H1 (cell line): ENCODE results near the gene EDA. TPM values are rescaled to one million over a fixed set of nuclear protein-coding genes. Genes with fewer than 3 reads are reported as not detected.

Experiments
- CTCF ChIA-PET: fragments of 300-600 bp; sonication (Branson Sonifier 250); formaldehyde crosslinking; loops from one replicate; lab custom pipeline; 2021; ENCODE audit not compliant: partially characterized antibody; lab: Charles Lee
- POLR2A ChIA-PET: fragments of 300-600 bp; sonication (Branson Sonifier 250); formaldehyde crosslinking; loops from one replicate; lab custom pipeline; 2021; ENCODE audit warnings: inconsistent platforms; ENCODE audit not compliant: partially characterized antibody; lab: Charles Lee
- DNase-seq, 2 experiments: peaks; one replicate each; pipeline versions ENCODE4 v3.0.0 to v3.0.0-alpha.2; 2010 to 2022; ENCODE audit warnings: low spot score in 2 of 2, low read depth in 1 of 2, mixed read lengths in 1 of 2
- FAIRE-seq: peaks from 2 replicates; lab custom pipeline; 2011; peaks lifted over from hg19 to GRCh38; lab: Jason Lieb, UNC
- H2AFZ ChIP-seq: 2 replicates; pipeline ENCODE4 v1.8.1; 2012; ENCODE audit warnings: low read length, inconsistent platforms
- H2AK5ac ChIP-seq: 2 replicates; pipeline ENCODE4 v1.6.1; 2013; ENCODE audit warnings: low read depth, low read length
- H2BK120ac ChIP-seq: replicated peaks from 2 replicates; pipeline ENCODE3; 2013; ENCODE audit warnings: low read depth, low read length, inconsistent platforms
- H2BK12ac ChIP-seq: 2 replicates; pipeline ENCODE4 v1.6.1; 2013; ENCODE audit warnings: low read depth, low read length
- H2BK15ac ChIP-seq: 2 replicates; pipeline ENCODE4 v1.6.1; 2013; ENCODE audit warnings: low read length
- H2BK20ac ChIP-seq: 2 replicates; pipeline ENCODE4 v1.6.1; 2013; ENCODE audit warnings: low read length
- H2BK5ac ChIP-seq: 2 replicates; pipeline ENCODE4 v1.6.1; 2013; ENCODE audit warnings: low read depth, low read length
- H3K14ac ChIP-seq: 2 replicates; pipeline ENCODE4 v1.6.1; 2013; ENCODE audit warnings: inconsistent platforms; ENCODE audit not compliant: insufficient read length
- H3K18ac ChIP-seq: 2 replicates; pipeline ENCODE4 v1.6.1; 2013; ENCODE audit warnings: low read length; ENCODE audit errors: extremely low read depth
- H3K23ac ChIP-seq: 2 replicates; pipeline ENCODE4 v1.6.1; 2013; ENCODE audit warnings: inconsistent platforms; ENCODE audit not compliant: insufficient read length
- H3K23me2 ChIP-seq: 2 replicates; pipeline ENCODE4 v1.6.1; 2013; ENCODE audit warnings: low read depth, low read length
- H3K27ac ChIP-seq: 2 replicates; pipeline ENCODE4 v1.6.1; 2011; ENCODE audit warnings: low read depth, low read length, inconsistent platforms
- H3K27me3 ChIP-seq, 4 experiments: replicated peaks in 1 of 4; 1 replicate in 1 of 4; 2 replicates in 3 of 4; pipeline versions ENCODE4 v1.6.1 to v1.8.1; 2011 to 2013; ENCODE audit warnings: low read length in 3 of 4, mild to moderate bottlenecking in 3 of 4, inconsistent platforms in 2 of 4, mixed read lengths in 2 of 4, moderate library complexity in 1 of 4; ENCODE audit not compliant: control insufficient read depth in 3 of 4, insufficient read depth in 3 of 4; ENCODE audit errors: extremely low read depth in 1 of 4
- H3K36me3 ChIP-seq, 4 experiments: 2 replicates each; pipeline versions ENCODE4 v1.6.1 to v1.8.1; 2011 to 2013; ENCODE audit warnings: mild to moderate bottlenecking in 4 of 4, low read length in 3 of 4, moderate library complexity in 2 of 4, control low read depth in 1 of 4, inconsistent platforms in 1 of 4; ENCODE audit not compliant: insufficient read depth in 4 of 4, control insufficient read depth in 2 of 4
- H3K4ac ChIP-seq: replicated peaks from 2 replicates; pipeline ENCODE3; 2013; ENCODE audit warnings: low read length, low read depth, mixed read lengths, inconsistent platforms; ENCODE audit not compliant: insufficient read length
- H3K4me1 ChIP-seq, 4 experiments: replicated peaks in 1 of 4; 1 replicate in 1 of 4; 2 replicates in 3 of 4; pipeline versions ENCODE4 v1.6.1 to v1.8.1; 2011 to 2013; ENCODE audit warnings: low read length in 3 of 4, inconsistent platforms in 2 of 4, mixed read lengths in 1 of 4; ENCODE audit not compliant: insufficient read depth in 4 of 4, control insufficient read depth in 3 of 4
- H3K4me2 ChIP-seq, 2 experiments: 2 replicates each; pipeline versions ENCODE4 v1.6.1 to v1.8.1; 2011 to 2013; ENCODE audit warnings: low read depth in 2 of 2, low read length in 2 of 2, control low read depth in 1 of 2, inconsistent platforms in 1 of 2, mild to moderate bottlenecking in 1 of 2; ENCODE audit not compliant: insufficient read depth in 1 of 2
- H3K4me3 ChIP-seq, 4 experiments: fragments of 200-600, 300-600 bp in 1 of 4; sonication (generic), shearing (Covaris generic), sonication (Bioruptor Twin) in 1 of 4; 2 replicates each; pipeline versions ENCODE4 v1.5.1 to v1.8.1; 2011 to 2016; ENCODE audit warnings: low read length in 4 of 4, low read depth in 3 of 4, control low read depth in 2 of 4, inconsistent platforms in 2 of 4, mild to moderate bottlenecking in 2 of 4, mixed read lengths in 1 of 4, moderate library complexity in 1 of 4; ENCODE audit not compliant: insufficient read depth in 2 of 4; ENCODE audit errors: extremely low read depth in 1 of 4
- H3K56ac ChIP-seq: replicated peaks from 2 replicates; pipeline ENCODE3; 2013; ENCODE audit warnings: low read depth, mild to moderate bottlenecking, mixed read lengths, low read length, inconsistent platforms; ENCODE audit not compliant: insufficient read length
- H3K79me1 ChIP-seq: 2 replicates; pipeline ENCODE4 v1.6.1; 2013; ENCODE audit warnings: low read depth, low read length, control low read depth
- H3K79me2 ChIP-seq, 2 experiments: 2 replicates each; pipeline versions ENCODE4 v1.6.1 to v1.8.1; 2012 to 2013; ENCODE audit warnings: low read length in 2 of 2, mild to moderate bottlenecking in 2 of 2, inconsistent platforms in 1 of 2; ENCODE audit not compliant: insufficient read depth in 2 of 2, control insufficient read depth in 1 of 2
- H3K9ac ChIP-seq, 4 experiments: replicated peaks in 1 of 4; 1 replicate in 1 of 4; 2 replicates in 3 of 4; pipeline versions ENCODE4 v1.6.1 to v1.8.1; 2011 to 2013; ENCODE audit warnings: low read depth in 3 of 4, low read length in 3 of 4, control low read depth in 2 of 4, mild to moderate bottlenecking in 2 of 4, moderate library complexity in 2 of 4, inconsistent platforms in 1 of 4; ENCODE audit errors: extremely low read depth in 1 of 4
- H3K9me3 ChIP-seq, 2 experiments: 2 replicates each; pipeline versions ENCODE4 v1.6.1 to v1.8.1; 2012 to 2013; ENCODE audit warnings: mild to moderate bottlenecking in 2 of 2, moderate library complexity in 2 of 2, control low read depth in 1 of 2, inconsistent platforms in 1 of 2, low read depth in 1 of 2, low read length in 1 of 2, mixed read lengths in 1 of 2; ENCODE audit not compliant: insufficient read depth in 2 of 2
- H4K20me1 ChIP-seq, 2 experiments: replicated peaks in 1 of 2; 2 replicates each; pipeline versions ENCODE3 to v1.8.1; 2011 to 2013; ENCODE audit warnings: inconsistent platforms in 2 of 2, low read length in 2 of 2, mild to moderate bottlenecking in 1 of 2; ENCODE audit not compliant: insufficient read depth in 2 of 2, control insufficient read depth in 1 of 2
- H4K5ac ChIP-seq: 2 replicates; pipeline ENCODE4 v1.6.1; 2013; ENCODE audit warnings: low read length, low read depth, mixed read lengths, inconsistent platforms; ENCODE audit not compliant: insufficient read length
- H4K8ac ChIP-seq: 2 replicates; pipeline ENCODE4 v1.8.0; 2013; ENCODE audit warnings: mild to moderate bottlenecking, moderate library complexity, low read length, inconsistent platforms; ENCODE audit not compliant: insufficient read depth; ENCODE audit errors: extremely low read depth
- H4K91ac ChIP-seq: replicated peaks from 2 replicates; pipeline ENCODE3; 2013; ENCODE audit warnings: low read length, mixed read lengths, inconsistent platforms; ENCODE audit not compliant: insufficient read length
- JUND ChIP-seq: IDR thresholded peaks from 2 replicates; pipeline ENCODE4 v1.6.1; 2011; ENCODE audit warnings: mild to moderate bottlenecking, improper control_type of control experiment, low read length
- MAFK ChIP-seq: IDR thresholded peaks from 2 replicates; pipeline ENCODE4 v1.6.1; 2012; ENCODE audit warnings: low read depth, mild to moderate bottlenecking, improper control_type of control experiment, low read length
- POLR2AphosphoS5 ChIP-seq: IDR thresholded peaks from 2 replicates; pipeline ENCODE4 v1.6.1; 2011; ENCODE audit warnings: low read depth, low read length
- RAD21 ChIP-seq, 2 experiments: IDR thresholded peaks in 1 of 2; conservative IDR thresholded peaks in 1 of 2; 2 replicates each; pipeline ENCODE4 v1.6.1; 2011; ENCODE audit warnings: low read depth in 2 of 2, low read length in 2 of 2, improper control_type of control experiment in 1 of 2, inconsistent platforms in 1 of 2, mild to moderate bottlenecking in 1 of 2, moderate library complexity in 1 of 2
- RNF2 ChIP-seq: fragments of 200-900, 300-1000 bp; sonication (generic); IDR thresholded peaks from 2 replicates; pipeline ENCODE4 v1.7.1; 2016; ENCODE audit warnings: borderline replicate concordance, low read depth, mild to moderate bottlenecking, antibody characterized with exemption, low read length; ENCODE audit not compliant: poor library complexity, severe bottlenecking; ENCODE audit errors: missing control alignments
- RXRA ChIP-seq: IDR thresholded peaks from 2 replicates; pipeline ENCODE4 v1.6.1; 2011; ENCODE audit warnings: low read depth, mild to moderate bottlenecking, low read length, moderate library complexity; ENCODE audit not compliant: insufficient read depth
- SIX5 ChIP-seq: IDR thresholded peaks from 2 replicates; pipeline ENCODE4 v1.6.1; 2011; ENCODE audit warnings: mild to moderate bottlenecking, low read depth, low read length
- SP2 ChIP-seq: IDR thresholded peaks from 2 replicates; pipeline ENCODE4 v1.6.1; 2012; ENCODE audit warnings: mild to moderate bottlenecking, low read length, inconsistent platforms
- USF2 ChIP-seq: IDR thresholded peaks from 2 replicates; pipeline ENCODE4 v1.6.1; 2011; ENCODE audit warnings: low read length, improper control_type of control experiment
- WGBS, 2 experiments: shearing (Covaris generic) in 1 of 2; methylation state at CpG; one replicate each; pipeline versions ENCODE4 v1.1.6 to v1.1.7; 2013 to 2015; ENCODE audit warnings: low lambda C conversion rate in 2 of 2, mixed read lengths in 2 of 2, inconsistent platforms in 1 of 2, low coverage in 1 of 2, missing lambda C conversion rate in 1 of 2; ENCODE audit not compliant: insufficient replicate concordance in 2 of 2, insufficient coverage in 1 of 2, insufficient read length in 1 of 2; ENCODE audit errors: extremely low coverage in 1 of 2, missing lambda C conversion rate in 1 of 2; 5-methylcytosine and 5-hydroxymethylcytosine counted together
- polyA plus RNA-seq, 7 experiments: library from polyadenylated mRNA; depleted of rRNA in 3 of 7; stranded (reverse) in 5 of 7; unstranded in 2 of 7; fragments of >200 nt in 5 of 7; fragments of 200-250 nt in 2 of 7; gene quantifications; 1 replicate in 5 of 7; 2 replicates in 1 of 7; 4 replicates in 1 of 7; pipeline versions ENCODE4 v1.2.1 to v1.2.3, GENCODE V29; 2011 to 2013; ENCODE audit warnings: missing spikeins in 2 of 7, mixed read lengths in 2 of 7
- total RNA-seq: library from RNA; stranded (reverse); fragmentation: NEBNext Ultra II Directional; extraction: Animal tissue kit (Norgen Biotek cat#: 25700); gene quantifications from 2 replicates; pipeline ENCODE4 v1.2.1, GENCODE V29; 2021

Gene EDA
- total and polyA plus RNA-seq, 2 of the 8 experiments (the other 6 are each of a cell fraction or from before 2014, with no cell fraction given), result 7.5 to 10.5 TPM

GRCh38 chrX:69795702-69796101 is 179.8 kb downstream of the EDA start:
- CTCF ChIA-PET, result no interaction called here
- no peak for FAIRE-seq

More at GRCh38 chrX:69795702-69796101, 179.8 kb downstream of the EDA start:
- POLR2A ChIA-PET, result no interaction called here
- no peak overlapping the region for H3K56ac ChIP-seq
- no peak overlapping the region for H2AFZ ChIP-seq
- H3K4me2 ChIP-seq, result no peak overlapping the region
- no peak overlapping the region for H4K91ac ChIP-seq
- no peak overlapping the region for H4K5ac ChIP-seq
- no peak overlapping the region for H3K18ac ChIP-seq
- H2BK15ac ChIP-seq, result no peak overlapping the region
- no peak overlapping the region for H3K9ac ChIP-seq
- H3K79me1 ChIP-seq, result no peaks in the 10 kb centered on the region
- no peaks in the 10 kb centered on the region for H3K23me2 ChIP-seq
- H2BK5ac ChIP-seq, result no peak overlapping the region
- no peaks in the 10 kb centered on the region for H3K36me3 ChIP-seq
- H3K4me3 ChIP-seq, result no peak overlapping the region
- no peak overlapping the region for H2AK5ac ChIP-seq
- TF ChIP-seq SIX5 (no peak), USF2 (no peak), RNF2 (no peak), SP2 (no peak), JUND (no peak), RXRA (no peak), POLR2AphosphoS5 (no peak), MAFK (no peak), RAD21 (IDR thresholded peaks at IDR 0.05 in 1 of 2, conservative IDR thresholded peaks at IDR 0.05 in 1 of 2; ENCODE audit: low read depth in 2 of 2, low read length in 2 of 2) (no peak)
- no peak overlapping the region for H2BK12ac ChIP-seq
- no peaks in the 10 kb centered on the region for H4K20me1 ChIP-seq
- H3K9me3 ChIP-seq, result no peaks in the 10 kb centered on the region
- H3K4me1 ChIP-seq, result no peaks in the 10 kb centered on the region
- H4K8ac ChIP-seq, result no peak overlapping the region
- WGBS, 2 experiments, result 94% methylated on average over 2 of the region's 3 CpGs; no CpG with 5 or more reads in 1 of the 2 experiments
- no peak for DNase-seq
- no peak overlapping the region for H3K14ac ChIP-seq
- H2BK20ac ChIP-seq, result no peak overlapping the region
- no peak overlapping the region for H3K4ac ChIP-seq
- no peak overlapping the region for H3K27ac ChIP-seq
- H3K79me2 ChIP-seq, result no peaks in the 10 kb centered on the region
- H3K23ac ChIP-seq, result no peak overlapping the region
- no peak overlapping the region for H2BK120ac ChIP-seq
- no peaks in the 10 kb centered on the region for H3K27me3 ChIP-seq
